GM15510 (cell line): ENCODE results near the gene BACH2.

ENCODE experiments used
- POLR2A ChIP-seq: IDR thresholded peaks from 3 replicates; pipeline ENCODE4 v1.6.1; 2011; ENCODE audit warnings: borderline replicate concordance; ENCODE audit not compliant: insufficient read length; ENCODE audit errors: extremely low read depth

BACH2 gene

GRCh38 chr6:90015883-90016282, 280.8 kb downstream of the BACH2 start:
- TF ChIP-seq POLR2A, result no peak

GRCh38 chr6:90008908-90009501, 287.6 kb downstream of the BACH2 start:
- no peak for TF ChIP-seq POLR2A

GRCh38 chr6:90008189-90008907, 288.3 kb downstream of the BACH2 start:
- no peak for TF ChIP-seq POLR2A

- no peak for TF ChIP-seq POLR2A
These were observed 291.4 kb downstream of the BACH2 start for GRCh38 chr6:90005048-90005827.

- no peak for TF ChIP-seq POLR2A
These were observed 292.1 kb downstream of the BACH2 start for GRCh38 chr6:90004511-90004910.

- no peak for TF ChIP-seq POLR2A
These were observed 292.7 kb downstream of the BACH2 start for GRCh38 chr6:90003941-90004340.

GRCh38 chr6:90003069-90003795, 293.4 kb downstream of the BACH2 start:
- TF ChIP-seq POLR2A, result no peak

- no peak for TF ChIP-seq POLR2A
These were observed 295.5 kb downstream of the BACH2 start for GRCh38 chr6:90000864-90001731.

GRCh38 chr6:89999945-90000825, 296.5 kb downstream of the BACH2 start:
- TF ChIP-seq POLR2A, result no peak

GRCh38 chr6:89999154-89999553, 297.5 kb downstream of the BACH2 start:
- TF ChIP-seq POLR2A, result no peak

- TF ChIP-seq POLR2A, result no peak
These were observed 298.9 kb downstream of the BACH2 start for GRCh38 chr6:89997456-89998445.

- TF ChIP-seq POLR2A, result no peak
These were observed 303.2 kb downstream of the BACH2 start for GRCh38 chr6:89993411-89993810.

- TF ChIP-seq POLR2A, result no peak
These were observed 303.8 kb downstream of the BACH2 start for GRCh38 chr6:89992818-89993217.

- TF ChIP-seq POLR2A, result no peak
These were observed 306.9 kb downstream of the BACH2 start for GRCh38 chr6:89989742-89990141.
